GM19438 (cell line): ENCODE data around the gene NCAPH2.
"Not testable (repeated sequence)": the region's sequence is repeated elsewhere in the genome, so short reads cannot be mapped to it uniquely, and the experiment has no call there.

ENCODE experiments used
- ATAC-seq: cut with Tn5 transposase; IDR thresholded peaks from one replicate; pipeline ENCODE4 v1.9.1; 2021; ENCODE audit warnings: low read depth; ENCODE audit not compliant: unreplicated experiment

The NCAPH2 gene

DNA sequence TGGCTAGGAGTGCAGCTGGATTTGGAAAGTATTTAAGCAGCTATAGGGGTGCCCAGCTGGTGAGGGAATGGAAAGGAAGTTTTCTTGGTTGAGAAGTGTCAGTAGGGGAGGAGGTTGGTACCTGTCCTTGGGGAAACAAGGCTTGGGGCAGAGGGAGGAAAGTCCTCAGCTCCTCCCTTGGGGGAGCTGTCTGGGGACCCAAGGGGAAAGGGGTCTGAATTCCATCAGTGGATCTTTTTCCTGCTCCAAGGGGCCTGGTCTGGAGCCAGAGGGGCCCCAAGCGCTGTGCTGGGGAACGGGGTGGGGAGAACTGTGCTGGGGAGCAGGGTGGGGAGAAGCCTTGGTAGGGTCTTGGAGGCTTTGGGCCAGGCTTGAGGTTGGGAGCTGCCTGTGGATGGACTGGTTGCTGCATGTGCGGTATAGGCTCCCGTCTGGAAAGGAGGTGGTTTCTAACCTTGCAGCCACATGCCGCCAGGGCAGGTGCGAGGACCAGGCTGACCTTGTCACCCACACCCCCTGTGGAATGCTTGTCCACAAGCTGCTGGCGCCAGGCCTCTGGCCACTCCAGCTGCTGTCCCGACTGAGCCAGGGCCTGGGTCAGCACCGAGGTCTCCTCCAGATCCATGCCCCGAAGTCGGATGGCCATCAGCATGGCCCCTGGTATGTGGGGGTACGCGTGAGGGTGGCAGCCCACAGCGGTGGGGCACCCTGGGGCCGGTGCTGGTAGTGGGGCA lies 20.8 kb downstream of the NCAPH2 start:
- ATAC-seq = no peak

DNA sequence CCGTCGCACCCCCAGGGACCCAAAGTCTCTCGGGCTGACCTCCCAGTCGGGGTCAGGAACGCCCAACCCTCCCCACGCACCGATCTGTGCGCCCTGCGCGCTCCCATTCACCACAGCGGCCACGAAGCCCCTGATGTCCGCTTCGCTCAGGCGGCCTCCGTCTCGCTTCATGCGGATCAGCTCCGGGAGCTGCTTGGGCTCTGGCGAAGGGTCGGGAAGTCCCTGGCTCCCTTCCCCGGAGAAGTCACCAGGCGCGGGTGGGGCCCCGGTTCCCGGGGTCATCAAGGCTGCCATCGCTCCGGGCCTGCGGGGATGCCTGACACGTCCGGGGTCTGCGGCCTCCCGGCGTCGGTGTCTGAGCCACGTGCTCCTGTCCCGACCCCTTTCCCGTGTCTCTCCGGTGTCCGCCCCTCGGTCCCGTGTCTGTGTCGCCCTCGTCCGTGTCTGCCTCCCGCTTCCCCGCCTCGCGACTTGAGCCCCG lies 21.4 kb downstream of the NCAPH2 start:
- no peak for ATAC-seq

DNA sequence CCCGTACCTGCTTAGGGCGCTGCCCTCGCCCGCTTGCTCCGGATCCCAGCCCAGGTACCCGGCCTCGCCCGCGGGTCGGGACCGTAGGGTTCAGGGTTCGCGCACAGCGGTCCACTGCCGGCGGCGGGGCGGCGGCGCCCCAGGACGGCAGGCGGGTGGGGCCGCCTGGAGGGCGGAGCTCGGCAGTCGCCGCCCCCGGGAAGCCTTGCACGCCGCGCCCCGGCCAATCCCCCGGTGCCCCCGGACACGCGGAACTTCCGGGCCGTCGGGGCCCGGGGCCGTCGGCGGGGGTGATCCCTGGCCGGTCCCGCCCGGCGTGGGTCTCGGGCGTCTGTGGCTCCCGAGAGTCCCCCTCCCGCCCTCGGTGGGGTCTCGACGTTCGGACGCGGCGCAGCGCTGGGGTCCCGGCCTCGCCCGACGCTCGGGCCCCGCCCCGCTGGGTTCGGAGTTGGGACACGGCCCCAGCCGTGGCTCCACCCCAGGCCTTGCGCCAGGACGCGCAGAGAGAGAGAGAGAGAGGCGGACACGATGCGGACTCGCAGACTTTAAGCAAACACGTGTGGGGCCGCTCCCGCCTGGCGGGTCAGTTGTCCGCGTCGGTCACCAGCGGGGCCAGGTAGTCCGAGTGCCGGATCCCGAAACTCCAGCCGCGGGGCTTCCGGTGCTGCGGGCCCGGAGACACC lies 22.0 kb downstream of the NCAPH2 start, which contains the start of gene TYMP:
Gene TYMP (minus strand): TSS at position 116 of the 683 bp plus-strand sequence. CDS start 303 bp downstream, outside the sequence.
- no peak for ATAC-seq

DNA sequence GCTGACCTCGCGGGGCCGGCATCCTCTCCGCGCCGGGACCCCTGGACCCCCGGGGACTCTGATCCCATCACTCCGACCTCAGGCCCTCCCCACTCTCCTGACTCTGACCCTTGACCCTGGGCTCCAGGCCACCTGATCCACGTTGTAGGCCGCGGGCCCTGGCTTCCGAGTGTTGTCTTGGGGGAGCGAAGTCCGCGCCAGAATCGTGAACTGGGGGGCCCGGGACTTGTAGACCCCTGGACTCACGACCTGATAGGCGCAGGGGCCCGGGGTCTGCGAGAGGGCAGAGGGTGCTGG lies 22.5 kb downstream of the NCAPH2 start:
- no peak for ATAC-seq

DNA sequence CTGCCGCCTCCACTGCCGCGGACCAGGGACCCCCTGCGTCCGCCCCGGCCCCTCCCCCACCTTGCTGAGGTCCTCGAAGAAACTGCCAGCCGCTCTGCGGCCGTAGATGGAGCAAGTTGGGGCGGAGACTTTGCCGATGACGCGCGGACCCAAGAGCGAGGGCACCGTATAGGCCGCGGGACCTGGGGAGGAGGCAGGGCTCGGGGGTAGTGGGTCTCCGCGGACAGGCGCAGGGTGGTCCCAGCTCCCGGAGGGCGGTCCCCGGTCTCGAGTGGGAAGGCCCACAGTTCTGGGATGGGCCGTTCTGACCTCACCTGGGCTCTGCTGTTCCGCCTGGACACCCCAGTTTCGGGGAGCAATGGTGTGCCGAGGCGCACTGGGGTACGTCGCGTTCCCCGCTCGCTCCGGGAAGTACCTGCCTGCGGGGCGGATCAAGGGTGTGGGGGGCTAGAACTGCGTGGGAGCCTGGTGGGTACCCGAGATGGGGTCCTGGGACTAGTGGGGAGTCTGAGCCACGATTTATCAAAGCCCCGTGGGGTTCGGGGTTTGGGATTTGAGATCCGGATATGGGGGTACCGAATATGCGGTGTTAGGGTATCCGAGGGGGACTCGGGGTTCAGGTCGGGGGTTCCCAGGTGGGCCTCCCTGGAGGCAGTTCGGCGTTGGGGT lies 23.0 kb downstream of the NCAPH2 start:
- ATAC-seq = no peak

DNA sequence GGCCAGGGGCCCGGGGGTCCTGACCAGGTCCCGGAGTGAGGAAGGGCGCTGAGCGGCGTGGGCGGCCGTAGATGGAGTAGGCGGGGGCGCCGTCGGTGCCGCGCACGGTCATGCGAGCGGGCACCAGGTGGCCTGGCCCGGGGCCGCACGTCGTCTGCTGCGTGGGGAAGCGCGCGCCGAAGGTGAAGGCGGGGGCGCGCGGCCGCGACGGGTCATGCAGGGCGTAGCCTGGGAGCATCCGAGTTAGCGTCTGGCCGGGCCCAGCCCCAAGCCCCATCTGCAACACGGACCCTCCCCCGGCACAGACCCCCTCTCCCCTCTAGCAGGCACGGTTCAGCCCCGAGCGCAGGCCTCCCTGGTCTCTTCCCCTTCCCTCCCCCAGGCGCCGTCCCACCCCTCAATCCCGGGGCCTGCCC lies 23.5 kb downstream of the NCAPH2 start:
- ATAC-seq = no peak

DNA sequence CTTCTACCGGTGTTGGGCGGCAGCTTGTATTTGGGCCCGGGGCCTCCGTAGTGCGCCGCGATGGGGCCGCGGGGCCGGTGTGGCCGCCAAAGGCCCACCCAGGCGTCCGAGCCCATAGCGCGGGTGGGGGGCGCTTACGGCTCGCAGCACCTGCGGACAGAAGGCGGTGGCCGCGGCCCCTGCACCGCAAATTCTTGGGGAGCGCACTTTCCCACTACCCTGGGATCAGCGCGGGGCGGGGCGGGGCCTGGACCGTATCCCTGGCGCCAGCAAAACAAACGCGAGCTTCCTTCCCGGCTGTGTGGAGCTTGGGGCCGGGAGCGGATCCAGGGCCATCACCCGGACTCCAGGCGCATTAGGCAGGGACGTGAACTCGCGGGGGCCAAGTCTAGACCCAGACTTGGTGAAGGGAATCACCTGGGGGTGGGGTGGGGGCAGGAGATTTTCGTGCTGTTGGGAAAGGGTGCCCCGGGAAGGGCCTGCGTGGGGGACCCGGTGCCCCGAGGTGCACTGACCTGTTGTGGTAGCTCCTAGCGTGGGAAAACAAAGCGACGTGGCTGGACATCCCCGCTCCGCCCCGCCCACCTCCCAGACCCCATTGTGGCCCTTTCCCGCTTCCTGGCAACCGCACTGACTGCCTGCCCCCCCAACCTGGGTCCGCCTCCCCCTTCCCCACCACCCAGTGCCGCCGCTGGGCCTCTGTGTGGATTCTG lies 24.1 kb downstream of the NCAPH2 start:
- ATAC-seq = no peak

DNA sequence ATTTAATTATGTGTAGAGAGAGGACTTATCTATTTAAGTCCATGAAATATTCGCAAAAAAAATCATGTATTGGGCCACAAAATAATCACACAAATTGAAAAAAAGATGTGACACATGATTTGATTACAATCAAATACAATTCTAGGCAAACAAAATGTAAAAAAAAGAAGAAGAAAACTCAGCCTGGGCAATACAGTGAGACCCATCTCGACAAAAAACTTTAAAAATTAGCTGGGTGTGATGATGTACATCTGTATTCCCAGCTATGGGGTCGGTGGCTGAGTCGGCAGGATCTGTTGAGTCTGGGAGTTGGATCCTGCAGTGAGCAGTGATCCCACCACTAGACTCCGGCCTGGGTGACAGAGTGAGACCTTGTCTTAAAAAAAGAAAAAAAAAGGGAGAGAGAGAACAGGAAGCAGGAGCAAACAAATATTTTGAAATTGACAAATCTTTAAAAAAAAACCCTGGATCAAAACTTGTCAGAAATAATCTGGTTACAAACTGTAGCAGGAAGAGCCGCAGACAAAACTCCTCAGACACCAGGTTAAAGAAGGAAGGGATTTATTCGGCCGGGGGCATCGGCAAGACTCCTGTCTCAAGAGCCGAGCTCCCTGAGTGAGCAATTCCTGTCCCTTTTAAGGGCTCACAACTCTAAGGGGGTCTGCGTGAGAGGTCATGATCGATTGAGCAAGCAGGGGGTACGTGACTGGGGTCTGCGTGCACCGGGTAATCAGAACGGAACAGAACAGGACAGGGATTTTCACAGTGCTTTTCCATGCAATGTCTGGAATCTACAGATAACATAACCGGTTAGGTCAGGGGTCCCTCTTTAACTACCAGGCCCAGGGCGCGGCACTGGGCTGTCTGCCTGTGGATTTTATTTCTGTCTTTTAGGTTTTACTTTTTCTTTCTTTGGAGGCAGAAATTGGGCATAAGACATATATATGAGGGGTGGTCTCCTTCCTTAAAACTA lies 25.1 kb downstream of the NCAPH2 start:
- no peak for ATAC-seq

DNA sequence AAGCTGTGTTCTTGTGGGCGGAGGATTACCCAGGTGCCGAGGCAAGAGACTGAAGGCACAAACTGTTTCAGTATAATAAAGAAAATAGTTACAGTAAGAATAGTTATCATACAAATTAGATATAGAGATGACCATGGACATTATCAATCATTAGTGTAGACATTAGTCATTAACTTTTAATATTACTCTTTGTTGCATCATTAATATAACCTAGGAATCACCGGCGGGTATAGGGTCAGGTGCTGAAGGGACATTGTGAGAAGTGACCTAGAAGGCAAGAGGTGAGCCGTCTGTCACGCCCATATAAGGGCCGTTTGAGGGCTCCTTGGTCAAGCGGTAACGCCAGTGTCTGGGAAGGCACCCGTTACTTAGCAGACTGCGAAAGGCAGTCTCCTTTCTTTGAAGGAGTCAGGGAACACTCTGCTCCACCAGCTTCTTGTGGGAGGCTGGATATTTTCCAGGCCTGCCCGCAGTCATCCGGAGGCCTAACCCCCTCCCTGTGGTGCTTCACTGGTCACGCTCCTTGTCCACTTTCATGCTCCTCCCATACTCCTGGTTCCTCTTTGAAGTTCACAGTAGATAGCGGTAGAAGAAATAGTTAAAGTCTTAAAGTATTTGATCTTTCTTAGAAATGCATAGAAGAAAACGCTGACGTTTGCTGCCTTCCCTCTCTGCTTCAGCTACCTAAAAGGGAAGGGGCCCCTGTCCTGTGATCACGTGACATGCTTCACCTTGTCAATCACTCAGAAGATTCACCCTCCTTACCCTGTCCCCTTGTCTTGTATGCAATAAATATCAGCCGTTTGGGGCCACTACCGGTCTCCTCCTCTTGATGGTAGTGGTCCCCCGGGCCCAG lies 26.1 kb downstream of the NCAPH2 start:
- not testable (repeated sequence) for ATAC-seq

DNA sequence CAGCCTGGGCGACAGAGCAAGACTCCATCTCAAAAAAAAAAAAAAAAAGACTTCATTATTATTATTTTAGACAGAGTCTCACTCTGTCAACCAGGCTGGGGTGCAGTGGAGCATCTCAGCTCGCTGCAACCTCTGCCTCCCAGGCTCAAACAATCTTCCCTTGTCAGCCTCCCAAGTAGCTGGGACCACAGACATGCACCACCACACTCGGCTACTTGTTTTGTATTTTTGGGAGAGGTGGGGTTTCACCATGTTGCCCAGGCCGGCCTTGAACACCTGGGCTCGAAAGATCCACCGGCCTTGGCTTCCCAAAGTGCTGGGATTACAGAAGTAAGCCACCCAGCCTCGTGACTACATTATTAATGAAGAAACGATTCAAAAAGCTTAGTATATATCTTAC lies 27.1 kb downstream of the NCAPH2 start:
- no peak for ATAC-seq

DNA sequence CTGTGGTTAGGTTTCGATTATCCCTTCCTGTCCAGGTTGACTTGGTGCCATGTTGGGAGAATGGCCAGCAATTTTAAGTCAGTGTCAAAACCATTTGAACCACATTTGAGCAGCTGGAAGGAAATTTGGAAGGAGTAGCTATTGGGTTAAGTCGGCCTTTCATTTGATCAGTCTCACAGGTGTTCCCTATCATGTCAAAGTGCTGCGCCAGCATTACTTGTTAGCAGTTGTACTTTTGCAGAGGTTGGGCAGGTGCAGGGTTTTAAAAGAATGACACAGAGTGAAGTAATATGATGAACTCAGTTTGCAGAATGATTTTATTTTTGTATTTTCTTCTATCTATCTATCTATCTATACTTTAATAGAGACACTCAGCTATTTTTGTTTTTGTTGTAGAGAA lies 28.2 kb downstream of the NCAPH2 start:
- no peak for ATAC-seq

DNA sequence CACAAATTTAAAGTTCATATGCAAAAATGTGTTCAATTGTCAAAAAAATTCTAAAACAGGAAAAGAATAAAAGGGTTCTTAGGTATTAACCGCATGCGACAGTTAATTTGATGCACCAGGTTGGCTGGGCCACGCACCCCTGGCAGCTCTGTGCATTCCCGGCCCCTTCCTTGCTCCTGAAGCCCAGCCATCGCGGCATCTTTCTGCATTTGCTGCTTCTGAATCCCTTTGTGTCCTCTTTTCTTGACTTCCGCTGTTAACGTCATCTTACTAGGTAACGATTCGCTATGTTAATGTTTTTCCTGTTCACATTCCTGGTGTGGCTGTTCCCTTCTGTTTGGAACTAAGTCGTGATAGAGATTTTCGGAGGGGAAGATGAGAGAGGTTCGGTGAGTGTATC lies 29.7 kb downstream of the NCAPH2 start:
- no peak for ATAC-seq

DNA sequence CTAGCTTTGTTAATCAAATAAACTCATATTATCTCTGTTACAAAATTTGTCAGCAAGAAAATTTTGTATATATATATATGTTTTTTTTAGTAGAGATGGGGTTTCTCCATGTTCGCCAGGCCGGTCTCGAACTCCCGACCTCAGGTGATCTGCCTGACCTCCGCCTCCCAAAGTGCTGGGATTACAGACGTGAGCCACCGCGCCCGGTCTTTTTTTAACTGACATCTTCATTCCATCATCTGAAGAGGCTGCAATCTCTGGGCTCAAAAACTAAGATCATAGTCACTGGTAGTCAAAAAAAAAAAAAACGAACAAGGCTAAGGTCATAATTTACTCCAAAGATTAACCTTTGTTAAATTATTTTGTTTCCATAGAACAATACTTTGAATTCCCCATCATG lies 32.4 kb downstream of the NCAPH2 start:
- no peak for ATAC-seq

DNA sequence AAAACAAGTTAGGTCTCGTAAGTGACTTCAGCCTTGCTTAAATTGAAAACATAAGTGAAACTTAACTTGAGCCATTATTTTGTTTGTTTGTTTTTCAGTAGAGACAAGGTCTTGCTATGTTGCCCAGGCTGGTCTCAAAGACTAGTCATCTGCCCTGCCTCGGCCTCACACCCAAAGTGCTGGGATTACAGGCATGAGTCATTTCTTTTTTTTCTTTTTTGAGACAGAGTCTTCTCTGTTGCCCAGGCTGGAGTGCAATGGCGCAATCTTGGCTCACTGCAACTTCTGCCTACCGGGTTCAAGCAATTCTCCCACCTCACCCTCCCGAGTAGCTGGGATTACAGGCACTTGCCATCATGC lies 33.6 kb downstream of the NCAPH2 start:
- ATAC-seq = not testable (repeated sequence)

DNA sequence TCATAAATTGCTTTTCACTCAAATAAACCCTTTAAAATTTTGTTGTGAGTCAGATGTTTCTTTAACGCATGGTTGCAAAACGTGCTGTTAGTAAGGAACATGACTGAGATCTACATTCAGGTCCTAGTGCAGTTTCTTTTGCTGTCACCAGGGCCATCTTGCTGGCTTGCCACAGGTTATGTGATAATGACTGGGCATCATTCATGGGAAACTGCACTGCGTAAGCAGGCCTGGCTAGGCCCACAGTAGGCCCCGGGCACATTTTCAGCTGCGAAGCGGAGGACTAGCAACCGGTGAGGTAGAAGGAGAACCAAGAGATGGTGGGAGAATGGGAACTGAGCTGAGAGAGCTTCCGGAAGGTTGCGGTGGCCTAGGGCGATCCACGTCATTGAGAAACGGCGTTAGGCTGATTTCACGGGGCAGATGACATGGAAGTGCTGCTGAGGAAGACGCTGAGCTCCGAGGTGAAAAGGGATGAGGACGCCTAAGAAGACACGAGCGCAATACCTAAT lies 34.4 kb downstream of the NCAPH2 start:
- no peak for ATAC-seq

DNA sequence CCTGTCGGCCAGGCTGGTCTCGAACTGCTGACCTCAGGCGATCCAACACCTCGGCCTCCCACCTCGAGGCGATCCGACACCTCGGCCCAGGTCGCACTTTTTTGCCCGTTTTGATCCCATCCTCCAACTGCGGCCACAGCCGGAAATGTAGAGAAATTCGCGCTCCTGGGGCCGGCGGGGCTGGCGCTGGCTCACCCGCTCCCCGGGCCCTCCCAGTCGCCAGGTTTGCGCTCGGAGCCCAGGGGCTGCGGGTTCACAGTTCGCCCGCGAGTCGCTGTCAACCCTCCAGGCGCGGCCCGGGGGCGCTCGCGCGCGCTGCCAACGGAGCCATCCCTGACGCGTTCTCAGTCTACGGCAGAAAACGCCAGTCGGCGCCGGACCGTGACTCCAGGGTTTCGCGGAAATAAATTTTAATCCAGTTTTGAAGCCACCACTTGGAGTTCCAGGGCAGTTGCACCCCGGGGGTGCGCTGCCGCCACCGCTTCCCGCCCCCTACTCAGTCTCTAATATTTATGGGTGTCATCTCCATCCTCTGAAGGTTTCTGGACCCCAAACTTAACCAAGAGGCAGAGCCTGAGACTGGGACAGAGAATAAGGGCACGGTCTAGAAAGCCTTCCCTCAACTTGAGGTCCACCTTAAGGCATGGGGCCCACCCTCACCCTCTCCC lies 36.2 kb downstream of the NCAPH2 start:
- ATAC-seq = no peak

DNA sequence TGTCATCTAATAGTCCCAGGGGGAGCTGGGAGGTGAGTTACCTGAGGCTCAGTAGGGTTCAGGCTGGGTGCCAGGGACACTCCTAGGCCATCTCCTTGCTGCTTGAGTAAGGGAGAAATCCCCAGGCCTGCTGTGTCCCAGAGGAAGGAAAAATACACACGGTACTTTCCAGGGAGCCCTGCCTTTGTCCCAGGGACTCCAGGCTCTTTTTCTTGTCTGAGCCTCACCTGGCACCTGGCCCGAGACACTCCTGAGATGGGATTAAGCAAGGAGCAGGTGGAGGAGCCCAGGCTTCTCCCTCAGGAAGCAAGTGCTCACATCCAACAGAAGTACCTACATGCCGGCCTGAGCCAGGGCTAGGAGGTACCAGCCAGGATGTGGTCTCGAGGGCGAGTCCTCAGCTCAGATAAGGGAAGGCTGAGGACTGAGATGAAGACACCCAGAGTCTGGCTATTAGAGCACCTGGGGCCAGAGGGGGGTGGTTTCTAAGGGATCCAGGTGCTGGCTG lies 36.8 kb downstream of the NCAPH2 start:
- ATAC-seq = no peak
